ENCODE measurements around the gene SEPTIN11. TPM values are rescaled to one million over a fixed set of nuclear protein-coding genes. Genes with fewer than 3 reads are reported as not detected.

Gene SEPTIN11
- total and polyA plus RNA-seq, 2 experiments from 2014 or later: 488 to 867 TPM

GRCh38 chr4:76943790-76944189, 5.8 kb upstream of the SEPTIN11 start:
- WGBS, 2 experiments (ENCODE audit: low coverage in 1 of 2, low lambda C conversion rate in 2 of 2, missing lambda C conversion rate in 2 of 2): 96 to 97% methylated on average over 1 of the region's 1 CpG
- Histone ChIP-seq H3K9ac (0 out of 2 replicates have a peak overlapping the region, but pooled peaks have one; percentile 1), H3K4me1 (ENCODE audit: insufficient read depth) (peaks cover 34% of the 10 kb centered on the region), H3K36me3 (ENCODE audit: low read depth) (peaks cover 24% of the 10 kb centered on the region), H3K79me2 (ENCODE audit: insufficient read depth) (peaks cover 63% of the 10 kb centered on the region), H2AFZ (no peak overlapping the region), H3K27ac (0 out of 2 replicates have a peak overlapping the region, but pooled peaks have one; percentile 12), H4K20me1 (ENCODE audit: insufficient read depth) (0 out of 2 replicates have a peak, but pooled peaks cover 7% of the 10 kb centered on the region), H3K4me2 (ENCODE audit: unreplicated experiment) (no peak overlapping the region), H3K27me3 (replicated peaks; ENCODE audit: insufficient read depth) (no peaks in the 10 kb centered on the region), H3K4me3 (no peak overlapping the region), H3F3A (ENCODE audit: insufficient read depth) (peaks cover 57% of the 10 kb centered on the region), H3K9me2 (ENCODE audit: insufficient read depth) (peaks cover 15% of the 10 kb centered on the region; the same call in 1 of the 2 replicates), H3K9me3 (ENCODE audit: low read depth) (no peaks in the 10 kb centered on the region)
- peak; percentile 41 for DNase-seq
- in situ Hi-C loops (cut with MboI): no loop called here
- no peak for TF ChIP-seq EZH2 (IDR thresholded peaks at IDR 0.05; ENCODE audit: insufficient read depth, poor library complexity, severe bottlenecking)
- TF ChIP-seq EZH2phosphoT487 (IDR thresholded peaks at IDR 0.05; ENCODE audit: insufficient read depth, low read depth): no peak

GRCh38 chr4:76947369-76947768, 2.2 kb upstream of the SEPTIN11 start:
- Histone ChIP-seq H3K4me2 (ENCODE audit: unreplicated experiment) (peak overlapping the region; percentile 92), H3K27me3 (replicated peaks; ENCODE audit: insufficient read depth) (no peaks in the 10 kb centered on the region), H3K79me2 (ENCODE audit: insufficient read depth) (peaks cover 98% of the 10 kb centered on the region), H3K4me1 (ENCODE audit: insufficient read depth) (peaks cover 38% of the 10 kb centered on the region), H3K9me2 (ENCODE audit: insufficient read depth) (no peaks in the 10 kb centered on the region), H4K20me1 (ENCODE audit: insufficient read depth) (peaks cover 7% of the 10 kb centered on the region; the same call in 1 of the 2 replicates), H3K9ac (no peak overlapping the region), H3K4me3 (peak overlapping the region; percentile 96), H3K9me3 (ENCODE audit: low read depth) (no peaks in the 10 kb centered on the region), H3K36me3 (ENCODE audit: low read depth) (peaks cover 6% of the 10 kb centered on the region; the same call in 1 of the 2 replicates), H3K27ac (no peak overlapping the region), H3F3A (ENCODE audit: insufficient read depth) (peaks cover 47% of the 10 kb centered on the region), H2AFZ (no peak overlapping the region)
- no peak for DNase-seq
- TF ChIP-seq EZH2phosphoT487 (IDR thresholded peaks at IDR 0.05; ENCODE audit: insufficient read depth, low read depth): no peak
- TF ChIP-seq EZH2 (IDR thresholded peaks at IDR 0.05; ENCODE audit: insufficient read depth, poor library complexity, severe bottlenecking): no peak
- in situ Hi-C loops (cut with MboI): no loop called here
- WGBS, 2 experiments (ENCODE audit: low coverage in 1 of 2, low lambda C conversion rate in 2 of 2, missing lambda C conversion rate in 2 of 2): 76 to 81% methylated on average over 2 of the region's 2 CpGs

- no peaks in the 10 kb centered on the region for H3K9me3 ChIP-seq (ENCODE audit: low read depth)
- TF ChIP-seq EZH2phosphoT487 (IDR thresholded peaks at IDR 0.05; ENCODE audit: insufficient read depth, low read depth) (no peak), EZH2 (IDR thresholded peaks at IDR 0.05; ENCODE audit: insufficient read depth, poor library complexity, severe bottlenecking) (no peak)
- H4K20me1 ChIP-seq (ENCODE audit: insufficient read depth): peaks cover 2% of the 10 kb centered on the region; the same call in 1 of the 2 replicates
- DNase-seq: peak; percentile 86
- peaks cover 47% of the 10 kb centered on the region for H3K4me1 ChIP-seq (ENCODE audit: insufficient read depth)
- peaks cover 8% of the 10 kb centered on the region for H3K36me3 ChIP-seq (ENCODE audit: low read depth)
- H2AFZ ChIP-seq: peak overlapping the region; percentile 50
- H3K4me3 ChIP-seq: peak overlapping the region; percentile 96
- H3K4me2 ChIP-seq (ENCODE audit: unreplicated experiment): peak overlapping the region; percentile 92
- H3K79me2 ChIP-seq (ENCODE audit: insufficient read depth): peaks cover 98% of the 10 kb centered on the region
- WGBS, 2 experiments (ENCODE audit: low coverage in 1 of 2, low lambda C conversion rate in 2 of 2, missing lambda C conversion rate in 2 of 2): 3% methylated on average over 53 to 60 of the region's 60 CpGs
- peak overlapping the region; percentile 97 for H3K9ac ChIP-seq
- in situ Hi-C loops (cut with MboI): no loop called here
- H3K27ac ChIP-seq: peak overlapping the region; percentile 88
- H3K9me2 ChIP-seq (ENCODE audit: insufficient read depth): no peaks in the 10 kb centered on the region
- peaks cover 50% of the 10 kb centered on the region for H3F3A ChIP-seq (ENCODE audit: insufficient read depth)
- no peaks in the 10 kb centered on the region for H3K27me3 ChIP-seq (replicated peaks; ENCODE audit: insufficient read depth)
Measured at GRCh38 chr4:76948443-76949275, 893 bp upstream of the SEPTIN11 start.

DNA sequence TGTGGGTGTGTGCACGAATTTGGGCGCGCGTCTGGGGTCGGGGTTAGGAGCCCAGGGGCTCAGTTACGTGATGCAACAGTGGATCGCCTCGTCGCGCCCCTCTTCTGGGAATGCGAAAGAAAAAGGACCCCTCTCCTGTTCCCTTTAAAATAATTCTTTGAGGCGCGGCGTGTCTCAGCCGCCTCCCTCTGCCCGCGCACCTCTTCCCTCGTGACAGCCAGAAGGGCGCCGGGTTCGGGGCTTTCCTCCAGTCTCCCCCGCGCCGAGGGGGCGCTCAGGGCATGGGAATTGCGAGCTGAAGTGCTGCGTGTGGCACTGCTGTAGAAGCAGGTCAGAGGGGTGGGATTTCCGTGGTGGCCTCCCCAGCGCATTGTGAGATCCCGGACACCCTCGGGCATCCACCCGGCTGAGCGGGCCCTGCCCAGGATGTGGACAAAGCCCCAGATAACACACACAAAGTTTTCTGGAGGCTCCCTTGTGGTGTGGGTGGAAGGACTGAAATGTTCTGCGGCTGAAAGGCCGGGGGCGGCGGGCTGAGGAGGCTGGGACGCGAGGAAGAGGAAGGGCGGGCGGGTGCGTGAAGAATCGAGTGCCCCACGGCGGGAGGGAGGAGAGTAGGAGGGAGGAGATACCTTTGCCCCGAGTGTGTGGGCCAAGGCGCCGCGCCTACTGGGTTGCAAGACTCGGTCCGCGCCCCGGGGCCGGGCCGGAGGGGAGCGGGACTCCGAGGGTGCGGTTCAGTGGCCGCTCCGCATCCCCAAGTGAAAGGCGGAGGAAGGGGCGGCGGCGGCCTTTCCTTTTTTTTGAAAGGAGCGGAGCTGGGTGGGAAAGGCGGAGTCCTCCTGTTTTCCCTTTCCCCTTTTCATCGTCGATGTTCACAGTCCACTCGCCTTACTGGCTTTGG, 752 bp downstream of the SEPTIN11 start:
- peak overlapping the region; percentile 88 for H3K27ac ChIP-seq
- 1% methylated on average over 44 to 61 of the region's 69 CpGs for WGBS, 2 experiments (ENCODE audit: low coverage in 1 of 2, low lambda C conversion rate in 2 of 2, missing lambda C conversion rate in 2 of 2)
- no peak for TF ChIP-seq EZH2 (IDR thresholded peaks at IDR 0.05; ENCODE audit: insufficient read depth, poor library complexity, severe bottlenecking)
- TF ChIP-seq EZH2phosphoT487 (IDR thresholded peaks at IDR 0.05; ENCODE audit: insufficient read depth, low read depth): no peak
- H3K4me1 ChIP-seq (ENCODE audit: insufficient read depth): peaks cover 55% of the 10 kb centered on the region
- H3K9me2 ChIP-seq (ENCODE audit: insufficient read depth): no peaks in the 10 kb centered on the region
- H2AFZ ChIP-seq: no peak overlapping the region
- peaks cover 13% of the 10 kb centered on the region; the same call in 1 of the 2 replicates for H4K20me1 ChIP-seq (ENCODE audit: insufficient read depth)
- H3K36me3 ChIP-seq (ENCODE audit: low read depth): peaks cover 17% of the 10 kb centered on the region
- peak overlapping the region; percentile 94 for H3K4me2 ChIP-seq (ENCODE audit: unreplicated experiment)
- no peaks in the 10 kb centered on the region for H3K9me3 ChIP-seq (ENCODE audit: low read depth)
- in situ Hi-C loops (cut with MboI): no loop called here
- H3K9ac ChIP-seq: peak overlapping the region; percentile 97
- H3K4me3 ChIP-seq: peak overlapping the region; percentile 96
- no peaks in the 10 kb centered on the region for H3K27me3 ChIP-seq (replicated peaks; ENCODE audit: insufficient read depth)
- peaks cover 37% of the 10 kb centered on the region for H3F3A ChIP-seq (ENCODE audit: insufficient read depth)
- peak; percentile 68 for DNase-seq
- peaks cover 100% of the 10 kb centered on the region for H3K79me2 ChIP-seq (ENCODE audit: insufficient read depth)
